ENCODE results near the gene SEMA3E. TPM values are rescaled to one million over a fixed set of nuclear protein-coding genes. Genes with fewer than 3 reads are reported as not detected.

The SEMA3E gene
- total RNA-seq, 1 experiment from 2014 or later = 2.5 TPM

DNA sequence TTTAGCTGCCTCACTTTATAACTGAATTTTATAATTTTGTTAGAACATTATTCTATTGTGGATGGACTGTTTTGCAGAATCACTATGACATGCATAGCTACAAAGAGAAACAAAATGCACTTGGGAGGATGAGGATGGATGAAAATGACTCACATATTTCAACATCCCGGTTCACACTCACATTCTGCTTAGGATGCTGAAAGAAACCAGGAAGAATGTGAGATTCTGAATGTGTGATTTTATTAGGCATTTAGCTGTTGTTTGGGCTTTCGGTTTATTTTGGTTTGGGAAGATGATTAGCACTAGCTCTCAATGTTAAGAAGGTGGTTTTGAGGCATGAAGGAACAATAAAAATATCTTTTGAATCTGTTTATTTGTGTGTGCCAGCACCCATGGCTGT lies 235.5 kb downstream of the SEMA3E start:
- CTCF ChIA-PET = interaction anchor here (0.9 to 5.0 kb wide), 2 partner anchors 62 to 100 kb away, joined by 3 to 45 read pairs; no protein-coding TSS in a partner anchor
- no peak overlapping the region for H3K4me3 Mint-ChIP-seq
- no peaks in the 10 kb centered on the region for H3K27me3 Mint-ChIP-seq (ENCODE audit: low read depth)
- ATAC-seq (no peak), DNase-seq (ENCODE audit: low spot score) (no peak)
- peaks cover 49% of the 10 kb centered on the region for H3K4me1 Mint-ChIP-seq
- TF ChIP-seq NR2C2 (CRISPR knock-in tag; IDR thresholded peaks at IDR 0.05) (no peak), EMX1 (CRISPR knock-in tag; IDR thresholded peaks at IDR 0.05) (no peak), SOX15 (CRISPR knock-in tag; IDR thresholded peaks at IDR 0.05) (no peak), RELA (CRISPR knock-in tag; IDR thresholded peaks at IDR 0.05; ENCODE audit: borderline replicate concordance) (no peak), JAZF1 (CRISPR knock-in tag; IDR thresholded peaks at IDR 0.05) (no peak), JUN (CRISPR knock-in tag; IDR thresholded peaks at IDR 0.05) (no peak), ATF3 (CRISPR knock-in tag; conservative IDR thresholded peaks at IDR 0.05) (no peak), SMAD4 (CRISPR knock-in tag; IDR thresholded peaks at IDR 0.05) (no peak), FOXK1 (CRISPR knock-in tag; IDR thresholded peaks at IDR 0.05) (no peak), ZBTB43 (CRISPR knock-in tag; IDR thresholded peaks at IDR 0.05) (no peak), ZMAT4 (CRISPR knock-in tag; IDR thresholded peaks at IDR 0.05) (no peak), RORB (CRISPR knock-in tag; IDR thresholded peaks at IDR 0.05) (no peak), SP1 (CRISPR knock-in tag; conservative IDR thresholded peaks at IDR 0.05) (no peak), ZNF671 (CRISPR knock-in tag; IDR thresholded peaks at IDR 0.05) (no peak)
- TF ChIP-seq, protein P1, sequence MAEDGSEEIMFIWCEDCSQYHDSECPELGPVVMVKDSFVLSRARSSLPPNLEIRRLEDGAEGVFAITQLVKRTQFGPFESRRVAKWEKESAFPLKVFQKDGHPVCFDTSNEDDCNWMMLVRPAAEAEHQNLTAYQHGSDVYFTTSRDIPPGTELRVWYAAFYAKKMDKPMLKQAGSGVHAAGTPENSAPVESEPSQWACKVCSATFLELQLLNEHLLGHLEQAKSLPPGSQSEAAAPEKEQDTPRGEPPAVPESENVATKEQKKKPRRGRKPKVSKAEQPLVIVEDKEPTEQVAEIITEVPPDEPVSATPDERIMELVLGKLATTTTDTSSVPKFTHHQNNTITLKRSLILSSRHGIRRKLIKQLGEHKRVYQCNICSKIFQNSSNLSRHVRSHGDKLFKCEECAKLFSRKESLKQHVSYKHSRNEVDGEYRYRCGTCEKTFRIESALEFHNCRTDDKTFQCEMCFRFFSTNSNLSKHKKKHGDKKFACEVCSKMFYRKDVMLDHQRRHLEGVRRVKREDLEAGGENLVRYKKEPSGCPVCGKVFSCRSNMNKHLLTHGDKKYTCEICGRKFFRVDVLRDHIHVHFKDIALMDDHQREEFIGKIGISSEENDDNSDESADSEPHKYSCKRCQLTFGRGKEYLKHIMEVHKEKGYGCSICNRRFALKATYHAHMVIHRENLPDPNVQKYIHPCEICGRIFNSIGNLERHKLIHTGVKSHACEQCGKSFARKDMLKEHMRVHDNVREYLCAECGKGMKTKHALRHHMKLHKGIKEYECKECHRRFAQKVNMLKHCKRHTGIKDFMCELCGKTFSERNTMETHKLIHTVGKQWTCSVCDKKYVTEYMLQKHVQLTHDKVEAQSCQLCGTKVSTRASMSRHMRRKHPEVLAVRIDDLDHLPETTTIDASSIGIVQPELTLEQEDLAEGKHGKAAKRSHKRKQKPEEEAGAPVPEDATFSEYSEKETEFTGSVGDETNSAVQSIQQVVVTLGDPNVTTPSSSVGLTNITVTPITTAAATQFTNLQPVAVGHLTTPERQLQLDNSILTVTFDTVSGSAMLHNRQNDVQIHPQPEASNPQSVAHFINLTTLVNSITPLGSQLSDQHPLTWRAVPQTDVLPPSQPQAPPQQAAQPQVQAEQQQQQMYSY (CRISPR knock-in tag; IDR thresholded peaks at IDR 0.05) = no peak
- TF ChIP-seq, protein P2, sequence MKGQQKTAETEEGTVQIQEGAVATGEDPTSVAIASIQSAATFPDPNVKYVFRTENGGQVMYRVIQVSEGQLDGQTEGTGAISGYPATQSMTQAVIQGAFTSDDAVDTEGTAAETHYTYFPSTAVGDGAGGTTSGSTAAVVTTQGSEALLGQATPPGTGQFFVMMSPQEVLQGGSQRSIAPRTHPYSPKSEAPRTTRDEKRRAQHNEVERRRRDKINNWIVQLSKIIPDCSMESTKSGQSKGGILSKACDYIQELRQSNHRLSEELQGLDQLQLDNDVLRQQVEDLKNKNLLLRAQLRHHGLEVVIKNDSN (CRISPR knock-in tag; IDR thresholded peaks at IDR 0.05) = no peak
- no peaks in the 10 kb centered on the region for H3K36me3 Mint-ChIP-seq
- no peaks in the 10 kb centered on the region for H3K9me3 Mint-ChIP-seq
- POLR2A ChIA-PET = interaction anchor here (0.6 to 1.1 kb wide), 2 partner anchors 54 to 551 kb away, joined by 3 read pairs; no protein-coding TSS in a partner anchor
- H3K27ac Mint-ChIP-seq = peak overlapping the region; percentile 63

GRCh38 chr7:83410989-83411591 lies 237.8 kb downstream of the SEMA3E start:
- Mint-ChIP-seq H3K27me3 (ENCODE audit: low read depth) (no peaks in the 10 kb centered on the region), H3K27ac (no peak overlapping the region; the same call in 1 of the 2 replicates), H3K4me3 (no peak overlapping the region), H3K36me3 (no peaks in the 10 kb centered on the region), H3K4me1 (peaks cover 34% of the 10 kb centered on the region), H3K9me3 (no peaks in the 10 kb centered on the region)
- TF ChIP-seq CTCF (IDR thresholded peaks at IDR 0.05) = peak; percentile 68; the same call in 1 of the 2 replicates
- no peak for TF ChIP-seq ZBTB43 (CRISPR knock-in tag; IDR thresholded peaks at IDR 0.05)
- TF ChIP-seq MLX (CRISPR knock-in tag; IDR thresholded peaks at IDR 0.05) = no peak
- no peak for TF ChIP-seq NFE2L1 (CRISPR knock-in tag; IDR thresholded peaks at IDR 0.05)
- no peak for TF ChIP-seq GRHL2 (CRISPR knock-in tag; IDR thresholded peaks at IDR 0.05; ENCODE audit: insufficient replicate concordance, severe bottlenecking)
- no peak for TF ChIP-seq ELF4 (CRISPR knock-in tag; IDR thresholded peaks at IDR 0.05; ENCODE audit: low read depth)
- TF ChIP-seq ZNF317 (CRISPR knock-in tag; IDR thresholded peaks at IDR 0.05; ENCODE audit: borderline replicate concordance, low read depth) = no peak
- ATAC-seq (no peak), DNase-seq (ENCODE audit: low spot score) (no peak)
- ChIA-PET POLR2A (no interaction called here), CTCF (interaction anchor here (1.0 to 5.0 kb wide), 4 partner anchors 17 to 76 kb away, joined by 3 to 45 read pairs (median 4); no protein-coding TSS in a partner anchor)
